ENCODE results near the gene TESK1.

Gene TESK1

GRCh38 chr9:35618854-35619799, 14.1 kb downstream of the TESK1 start:
- FAIRE-seq (no peak), DNase-seq (ENCODE audit: insufficient read length, low spot score) (no peak)
- TF ChIP-seq CTCF (IDR thresholded peaks at IDR 0.05; ENCODE audit: insufficient read depth, missing control alignments): no peak

- DNase-seq (ENCODE audit: insufficient read length, low spot score) (no peak), FAIRE-seq (no peak)
- no peak for TF ChIP-seq CTCF (IDR thresholded peaks at IDR 0.05; ENCODE audit: insufficient read depth, missing control alignments)
Observed at GRCh38 chr9:35619800-35620158, 14.7 kb downstream of the TESK1 start.

- TF ChIP-seq CTCF (IDR thresholded peaks at IDR 0.05; ENCODE audit: insufficient read depth, missing control alignments): no peak
- FAIRE-seq (no peak), DNase-seq (ENCODE audit: insufficient read length, low spot score) (no peak)
Observed at GRCh38 chr9:35627575-35627974, 22.5 kb downstream of the TESK1 start.

GRCh38 chr9:35628389-35628991, 23.4 kb downstream of the TESK1 start:
- FAIRE-seq (no peak), DNase-seq (ENCODE audit: insufficient read length, low spot score) (no peak)
- no peak for TF ChIP-seq CTCF (IDR thresholded peaks at IDR 0.05; ENCODE audit: insufficient read depth, missing control alignments)

- FAIRE-seq (no peak), DNase-seq (ENCODE audit: insufficient read length, low spot score) (no peak)
- TF ChIP-seq CTCF (IDR thresholded peaks at IDR 0.05; ENCODE audit: insufficient read depth, missing control alignments): no peak
Observed at GRCh38 chr9:35629597-35629996, 24.5 kb downstream of the TESK1 start.

- FAIRE-seq (no peak), DNase-seq (ENCODE audit: insufficient read length, low spot score) (no peak)
- no peak for TF ChIP-seq CTCF (IDR thresholded peaks at IDR 0.05; ENCODE audit: insufficient read depth, missing control alignments)
Observed at GRCh38 chr9:35635730-35636129, 30.7 kb downstream of the TESK1 start.

All from D721Med (cell line).